ENCODE data around the gene ATL2. TPM values are rescaled to one million over a fixed set of nuclear protein-coding genes. Genes with fewer than 3 reads are reported as not detected.
A peak's percentile ranks its signal among the peaks of the same experiment; 100 is the strongest.

Gene ATL2
- total RNA-seq, 1 donor from 2014 or later, result 43.2 TPM

DNA sequence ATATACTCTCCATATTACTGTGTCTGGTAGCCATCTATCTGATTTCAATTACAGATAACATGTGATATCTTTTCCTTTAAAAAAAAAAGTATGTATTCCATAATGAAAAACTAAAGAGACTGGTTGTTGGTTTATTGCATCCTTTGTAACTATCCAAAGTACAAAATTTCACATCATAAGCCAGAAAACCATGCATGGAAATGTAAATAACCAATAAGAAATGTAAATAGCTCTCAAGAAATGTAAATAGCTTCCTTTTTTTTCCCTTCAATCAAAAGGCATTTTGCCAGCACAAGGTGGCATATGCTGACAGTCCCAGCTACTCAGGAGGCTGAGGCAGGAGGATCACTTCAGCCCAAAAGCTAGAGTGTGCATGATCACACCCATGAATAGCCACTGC, 59.3 kb downstream of the ATL2 start:
- CTCF ChIA-PET, result interaction anchor here (0.6 to 6.0 kb wide), 4 partner anchors 8 to 1545 kb away, joined by 3 to 144 read pairs (median 20); no protein-coding TSS in a partner anchor
- H3K36me3 Mint-ChIP-seq (ENCODE audit: low read depth), result peaks cover 59% of the 10 kb centered on the region

DNA sequence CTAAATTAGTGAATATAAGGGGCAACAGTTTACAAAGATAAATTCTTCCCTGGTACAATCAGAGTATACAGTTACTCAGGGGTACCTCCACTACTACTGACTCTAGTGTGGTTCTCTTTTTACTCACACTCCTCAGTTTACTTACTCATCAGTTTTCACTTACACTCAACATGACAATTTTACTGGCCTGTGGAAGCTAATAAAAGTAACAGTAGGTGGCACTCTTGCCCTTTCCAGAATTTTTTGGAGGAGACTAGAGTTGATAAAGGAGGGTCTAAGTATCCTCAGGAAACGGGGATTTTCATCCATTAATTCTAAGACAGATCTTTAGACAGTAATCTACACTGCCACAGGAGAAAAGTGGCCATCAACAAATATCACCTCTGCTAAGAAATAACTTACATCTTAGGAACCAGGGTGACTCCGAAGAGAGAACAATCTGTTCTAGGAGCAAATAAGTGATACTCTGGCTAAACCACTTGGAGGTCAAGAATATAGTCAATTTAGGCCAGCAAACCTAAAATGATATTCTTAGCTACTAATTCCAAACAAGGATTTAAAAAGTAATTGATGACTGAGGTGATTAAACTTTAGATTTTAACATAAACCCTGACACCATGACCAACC, 61.3 kb downstream of the ATL2 start:
- POLR2A ChIA-PET, result interaction anchor here (0.6 to 1.2 kb wide), 2 partner anchors 60 to 250 kb away, joined by 3 to 9 read pairs; no protein-coding TSS in a partner anchor
- H3K4me3 Mint-ChIP-seq, result no peak overlapping the region
- TF ChIP-seq, protein P1, sequence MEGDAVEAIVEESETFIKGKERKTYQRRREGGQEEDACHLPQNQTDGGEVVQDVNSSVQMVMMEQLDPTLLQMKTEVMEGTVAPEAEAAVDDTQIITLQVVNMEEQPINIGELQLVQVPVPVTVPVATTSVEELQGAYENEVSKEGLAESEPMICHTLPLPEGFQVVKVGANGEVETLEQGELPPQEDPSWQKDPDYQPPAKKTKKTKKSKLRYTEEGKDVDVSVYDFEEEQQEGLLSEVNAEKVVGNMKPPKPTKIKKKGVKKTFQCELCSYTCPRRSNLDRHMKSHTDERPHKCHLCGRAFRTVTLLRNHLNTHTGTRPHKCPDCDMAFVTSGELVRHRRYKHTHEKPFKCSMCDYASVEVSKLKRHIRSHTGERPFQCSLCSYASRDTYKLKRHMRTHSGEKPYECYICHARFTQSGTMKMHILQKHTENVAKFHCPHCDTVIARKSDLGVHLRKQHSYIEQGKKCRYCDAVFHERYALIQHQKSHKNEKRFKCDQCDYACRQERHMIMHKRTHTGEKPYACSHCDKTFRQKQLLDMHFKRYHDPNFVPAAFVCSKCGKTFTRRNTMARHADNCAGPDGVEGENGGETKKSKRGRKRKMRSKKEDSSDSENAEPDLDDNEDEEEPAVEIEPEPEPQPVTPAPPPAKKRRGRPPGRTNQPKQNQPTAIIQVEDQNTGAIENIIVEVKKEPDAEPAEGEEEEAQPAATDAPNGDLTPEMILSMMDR (IDR thresholded peaks at IDR 0.05), result peak; percentile 40

More for the DNA sequence above, 59.3 kb downstream of the ATL2 start:
- TF ChIP-seq, protein P1 (IDR thresholded peaks at IDR 0.05), result no peak
- Mint-ChIP-seq H3K4me1 (no peaks in the 10 kb centered on the region), H3K27ac (no peak overlapping the region), H3K4me3 (no peak overlapping the region), H3K9me3 (no peaks in the 10 kb centered on the region), H3K27me3 (no peaks in the 10 kb centered on the region)
- DNase-seq (no peak), ATAC-seq (ENCODE audit: low read depth) (no peak)
- POLR2A ChIA-PET, result no interaction called here
- intact Hi-C loops (cut with micrococcal nuclease), result loop anchor here (5.0 kb wide), 2 partner anchors 265 to 405 kb away; no protein-coding TSS in a partner anchor

DNA sequence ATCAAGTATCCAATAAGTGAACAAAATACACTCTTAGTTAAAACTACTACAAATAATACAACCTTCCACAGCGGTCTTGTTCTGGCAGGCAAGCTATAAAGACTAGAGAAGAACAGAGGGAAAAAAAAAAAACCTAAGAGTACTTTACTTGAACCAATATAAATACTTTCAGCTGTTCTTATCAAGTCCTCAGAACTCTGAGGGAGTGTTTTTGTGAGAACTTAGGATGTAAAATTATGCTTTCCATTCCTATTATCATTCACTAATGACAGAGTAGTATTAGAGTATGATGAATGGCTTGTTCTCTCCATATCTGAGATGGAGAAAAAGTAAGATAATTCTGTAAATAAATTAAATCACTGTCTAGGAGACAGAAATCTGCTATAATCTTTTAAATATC, 68.3 kb downstream of the ATL2 start:
- ATAC-seq (ENCODE audit: low read depth) (no peak), DNase-seq (no peak)
- ChIA-PET POLR2A (interaction anchor here (0.6 kb wide), 1 partner anchor 192 kb away, joined by 3 read pairs; no protein-coding TSS in a partner anchor), CTCF (no interaction called here)
- Mint-ChIP-seq H3K27me3 (no peaks in the 10 kb centered on the region), H3K36me3 (ENCODE audit: low read depth) (peaks cover 82% of the 10 kb centered on the region), H3K4me1 (peaks cover 12% of the 10 kb centered on the region), H3K4me3 (no peak overlapping the region), H3K27ac (no peak overlapping the region), H3K9me3 (no peaks in the 10 kb centered on the region)
- intact Hi-C loops (cut with micrococcal nuclease), result no loop called here
- TF ChIP-seq, protein P1 (IDR thresholded peaks at IDR 0.05), result no peak

More for the DNA sequence above, 61.3 kb downstream of the ATL2 start:
- CTCF ChIA-PET, result interaction anchor here (0.6 to 6.0 kb wide), 15 partner anchors 11 to 426 kb away, joined by 3 to 144 read pairs (median 6); partner anchors contain the start of gene ATL2
- no peak overlapping the region for H3K27ac Mint-ChIP-seq
- no peaks in the 10 kb centered on the region for H3K9me3 Mint-ChIP-seq
- DNase-seq (no peak), ATAC-seq (ENCODE audit: low read depth) (peak; percentile 28)
- H3K36me3 Mint-ChIP-seq (ENCODE audit: low read depth), result peaks cover 66% of the 10 kb centered on the region
- intact Hi-C loops (cut with micrococcal nuclease), result loop anchor here (1.0 to 5.0 kb wide), 6 partner anchors 61 to 425 kb away; partner anchors contain the start of gene ATL2
- no peaks in the 10 kb centered on the region for H3K27me3 Mint-ChIP-seq
- no peaks in the 10 kb centered on the region for H3K4me1 Mint-ChIP-seq

DNA sequence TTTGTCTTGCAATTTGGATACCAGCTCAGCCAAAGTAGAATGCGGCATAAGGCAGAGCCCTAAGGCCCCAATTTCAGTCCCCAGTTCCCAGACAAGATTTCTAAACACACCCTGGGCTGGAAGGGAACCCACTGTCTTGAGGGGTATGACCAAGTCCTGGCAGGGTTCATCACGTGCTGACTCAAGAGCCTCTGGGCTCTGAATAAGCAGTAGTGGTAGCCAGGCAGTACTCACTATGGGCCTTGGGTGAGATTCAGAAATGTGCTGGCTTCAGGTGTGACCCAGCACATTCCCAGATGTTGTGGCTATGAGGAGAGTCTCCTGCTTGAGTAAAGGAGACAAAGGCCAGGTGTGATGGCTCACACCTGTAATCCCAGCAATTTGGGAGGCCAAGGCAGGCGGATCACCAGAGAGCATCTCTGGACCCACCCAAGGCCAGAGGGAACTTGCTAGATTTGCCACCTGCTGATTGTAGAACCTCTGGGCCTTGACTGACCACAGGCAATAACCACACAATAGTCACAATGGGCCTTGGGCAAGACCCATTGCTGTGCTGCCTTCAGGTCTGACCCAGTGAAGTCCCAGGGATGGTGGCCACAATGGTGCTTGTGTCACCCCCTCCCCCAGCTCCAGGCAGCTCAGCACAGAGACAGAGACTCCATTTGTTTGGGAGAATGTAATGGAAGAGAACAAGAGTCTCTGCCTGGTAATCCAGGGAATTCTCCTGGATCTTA, 74.9 kb downstream of the ATL2 start:
- Mint-ChIP-seq H3K4me3 (no peak overlapping the region), H3K4me1 (peaks cover 30% of the 10 kb centered on the region), H3K9me3 (no peaks in the 10 kb centered on the region), H3K27me3 (no peaks in the 10 kb centered on the region), H3K36me3 (ENCODE audit: low read depth) (peaks cover 82% of the 10 kb centered on the region), H3K27ac (no peak overlapping the region)
- no peak for DNase-seq
- intact Hi-C loops (cut with micrococcal nuclease), result no loop called here
- no peak for ATAC-seq (ENCODE audit: low read depth)
- TF ChIP-seq, protein P1 (IDR thresholded peaks at IDR 0.05), result no peak
- CTCF ChIA-PET, result no interaction called here
- POLR2A ChIA-PET, result no interaction called here
